Activated T-cell treated with anti-CD3 and anti-CD28 coated beads, Interleukin-2, amount 50 U/mL, for 72 hours (primary cell): ENCODE results near the gene ELAC1. TPM values are rescaled to one million over a fixed set of nuclear protein-coding genes. Genes with fewer than 3 reads are reported as not detected.
"Not testable (repeated sequence)": the region's sequence is repeated elsewhere in the genome, so short reads cannot be mapped to it uniquely, and the experiment has no call there.

Source experiments
- ATAC-seq, 2 donors: fragments of 150-1000 bp; cut with Tn5 transposase; replicated peaks in 1 of 2; 2 replicates each; pipeline ENCODE4 v1.10.0; 2021; ENCODE audit warnings: moderate library complexity in 2 of 2, mild to moderate bottlenecking in 1 of 2
- DNase-seq, 2 donors: peaks; one replicate each; pipeline ENCODE4 v3.0.0; 2021 to 2022; ENCODE audit warnings: mixed read lengths in 1 of 2
- H3K27ac Mint-ChIP-seq: one replicate; pipeline ENCODE4 v1.8.0; 2022; ENCODE audit warnings: mild to moderate bottlenecking, moderate library complexity, mixed read lengths
- H3K27me3 Mint-ChIP-seq: one replicate; pipeline ENCODE4 v1.8.0; 2022; ENCODE audit warnings: low read depth, mixed read lengths
- H3K36me3 Mint-ChIP-seq, 2 donors: one replicate each; pipeline ENCODE4 v1.8.0; 2022; ENCODE audit warnings: mixed read lengths in 2 of 2, mild to moderate bottlenecking in 1 of 2; ENCODE audit not compliant: insufficient read depth in 2 of 2
- H3K4me1 Mint-ChIP-seq: one replicate; pipeline ENCODE4 v1.8.0; 2022; ENCODE audit warnings: low read depth, mixed read lengths
- H3K4me3 Mint-ChIP-seq, 2 donors: one replicate each; pipeline ENCODE4 v1.8.0; 2022; ENCODE audit warnings: mild to moderate bottlenecking in 2 of 2, mixed read lengths in 2 of 2, moderate library complexity in 2 of 2
- H3K9me3 Mint-ChIP-seq, 2 donors: one replicate each; pipeline ENCODE4 v1.8.0; 2022; ENCODE audit warnings: mixed read lengths in 2 of 2
- total RNA-seq, 2 donors: library from RNA; stranded (reverse); gene quantifications; one replicate each; pipeline ENCODE4 v1.2.3, GENCODE V29; 2022

The ELAC1 gene
- total RNA-seq: 1 to 10 TPM; 8.8 to 9.4 TPM

DNA sequence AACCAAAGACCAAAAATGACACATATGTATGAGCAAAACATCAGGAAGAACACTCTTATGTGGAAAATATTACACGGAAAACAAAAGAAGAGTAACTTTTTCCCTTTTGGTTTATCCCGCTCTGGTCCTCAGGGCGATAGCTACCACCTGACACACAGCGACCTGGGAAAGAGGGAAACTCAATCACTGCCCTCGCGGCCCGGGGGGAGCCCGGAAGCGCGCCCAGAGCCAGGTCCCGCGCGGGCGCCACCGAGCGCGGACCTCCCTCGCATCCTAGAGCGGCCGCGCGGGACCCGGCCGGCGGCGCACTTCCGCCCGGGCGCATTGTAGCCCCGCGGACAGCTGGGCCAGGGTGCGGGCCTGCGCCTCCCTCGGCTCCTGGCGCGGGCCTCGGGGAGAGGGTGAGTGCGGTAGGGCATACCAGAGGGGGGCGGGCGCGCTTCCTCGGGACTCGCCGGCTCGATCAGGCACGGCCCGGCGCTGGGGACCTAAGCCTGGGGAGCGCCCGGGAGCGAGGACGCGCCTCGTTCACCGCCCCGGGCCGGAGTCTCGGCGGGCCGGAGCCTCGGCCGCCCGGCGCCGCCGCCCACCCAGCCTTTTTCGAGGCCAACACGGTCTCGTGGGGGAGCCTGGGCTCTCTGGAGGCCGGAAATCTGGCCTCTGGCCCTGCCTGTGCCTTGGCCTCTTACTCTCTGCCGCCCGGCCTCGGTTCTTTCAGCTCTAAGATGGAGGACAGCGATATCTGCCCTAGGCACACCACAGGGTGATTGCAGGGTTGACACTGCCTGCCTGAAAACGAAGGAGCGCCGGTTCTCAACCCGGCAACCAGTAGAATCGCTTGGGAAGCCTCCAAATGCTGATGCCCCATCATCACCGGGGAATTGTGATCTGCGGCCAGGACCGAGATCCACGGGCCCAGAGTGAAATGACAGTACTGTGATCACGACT, at the start of gene ELAC1:
Gene ELAC1, plus strand, starts transcription at position 327 of the 948 bp plus-strand sequence. CDS start 6,365 bp downstream, outside the sequence.
- H3K36me3 Mint-ChIP-seq: peaks cover 13 to 14% of the 10 kb centered on the region in 2 donors
- H3K9me3 Mint-ChIP-seq: peaks cover 3 to 9% of the 10 kb centered on the region in 2 donors
- H3K27me3 Mint-ChIP-seq: no peaks in the 10 kb centered on the region
- ATAC-seq: peak; percentile 94 to 97
- H3K27ac Mint-ChIP-seq: peak within 1 kb of the TSS; percentile 74
- H3K4me1 Mint-ChIP-seq: peaks cover 29% of the 10 kb centered on the region
- peak within 1 kb of the TSS; percentile 84 to 94 for H3K4me3 Mint-ChIP-seq
- DNase-seq: peak; percentile 70 to 84

- H3K4me3 Mint-ChIP-seq: no peak overlapping the region
- H3K36me3 Mint-ChIP-seq: peaks cover 12 to 37% of the 10 kb centered on the region in 2 donors
- no peak overlapping the region for H3K27ac Mint-ChIP-seq
- no peak for ATAC-seq
- peaks cover 5% of the 10 kb centered on the region for H3K4me1 Mint-ChIP-seq
- no peaks in the 10 kb centered on the region for H3K9me3 Mint-ChIP-seq
- H3K27me3 Mint-ChIP-seq: no peaks in the 10 kb centered on the region
- no peak for DNase-seq
Measured at GRCh38 chr18:50918153-50918552, 49.7 kb upstream of the ELAC1 start.

DNA sequence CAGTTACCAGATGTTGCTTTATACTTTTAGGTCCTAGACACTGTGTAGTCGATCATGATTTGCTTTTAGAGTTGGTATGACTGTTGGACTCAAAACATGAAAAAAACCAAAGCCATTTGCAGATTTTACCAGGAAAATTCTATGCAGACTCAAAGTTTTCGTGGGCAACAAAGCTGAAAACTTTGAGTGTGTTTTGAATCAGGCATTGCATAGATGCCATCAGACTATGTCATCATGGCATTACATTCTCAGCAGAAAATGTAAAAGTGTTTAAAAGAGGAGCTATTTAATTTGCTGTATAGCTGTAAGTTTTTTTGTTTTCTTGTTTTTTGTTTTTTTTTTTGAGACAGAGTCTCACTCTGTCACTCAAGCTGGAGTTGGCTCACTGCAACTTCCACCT, 43.5 kb upstream of the ELAC1 start:
- H3K9me3 Mint-ChIP-seq: peaks cover 0 to 3% of the 10 kb centered on the region in 2 donors
- H3K4me1 Mint-ChIP-seq: no peaks in the 10 kb centered on the region
- DNase-seq: no peak
- no peak overlapping the region for H3K4me3 Mint-ChIP-seq
- peaks cover 16 to 43% of the 10 kb centered on the region in 2 donors for H3K36me3 Mint-ChIP-seq
- no peak for ATAC-seq
- H3K27ac Mint-ChIP-seq: no peak overlapping the region
- no peaks in the 10 kb centered on the region for H3K27me3 Mint-ChIP-seq

- H3K9me3 Mint-ChIP-seq: peaks cover 0 to 3% of the 10 kb centered on the region in 2 donors
- DNase-seq (no peak), ATAC-seq (no peak)
- H3K27me3 Mint-ChIP-seq: no peaks in the 10 kb centered on the region
- peaks cover 13 to 33% of the 10 kb centered on the region in 2 donors for H3K36me3 Mint-ChIP-seq
- H3K27ac Mint-ChIP-seq: no peak overlapping the region
- H3K4me1 Mint-ChIP-seq: no peaks in the 10 kb centered on the region
- no peak overlapping the region for H3K4me3 Mint-ChIP-seq
Measured at GRCh38 chr18:50926521-50926920, 41.3 kb upstream of the ELAC1 start.

DNA sequence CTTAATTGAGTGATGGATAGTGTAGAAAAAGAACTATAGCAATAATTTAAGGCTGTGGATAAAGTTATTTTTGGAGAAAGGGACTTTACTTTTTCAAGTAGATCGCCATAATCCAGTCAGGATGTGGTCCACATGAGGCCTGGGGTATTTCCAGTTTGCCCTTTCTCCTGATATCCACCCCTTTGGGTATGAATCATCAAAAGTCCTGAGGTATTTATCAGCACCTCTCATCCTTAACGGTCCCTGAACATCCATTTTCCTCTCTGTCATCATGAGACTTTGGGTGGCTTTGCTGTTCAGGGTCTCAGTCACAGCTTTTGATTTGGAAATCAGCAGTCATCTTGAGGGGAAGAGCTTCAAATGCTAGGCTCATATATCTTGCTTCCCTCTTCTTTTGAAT, 39.3 kb upstream of the ELAC1 start:
- no peak for DNase-seq
- Mint-ChIP-seq H3K9me3 (peaks cover 0 to 3% of the 10 kb centered on the region in 2 donors), H3K27ac (no peak overlapping the region), H3K27me3 (no peaks in the 10 kb centered on the region), H3K4me3 (no peak overlapping the region), H3K4me1 (no peaks in the 10 kb centered on the region), H3K36me3 (peaks cover 11 to 30% of the 10 kb centered on the region in 2 donors)
- ATAC-seq: no peak

GRCh38 chr18:50933684-50934083, 34.2 kb upstream of the ELAC1 start:
- H3K36me3 Mint-ChIP-seq: peaks cover 0 to 12% of the 10 kb centered on the region in 2 donors
- H3K27ac Mint-ChIP-seq: no peak overlapping the region
- H3K27me3 Mint-ChIP-seq: no peaks in the 10 kb centered on the region
- DNase-seq (no peak), ATAC-seq (no peak)
- no peak overlapping the region for H3K4me3 Mint-ChIP-seq
- H3K9me3 Mint-ChIP-seq: no peaks in the 10 kb centered on the region
- H3K4me1 Mint-ChIP-seq: no peaks in the 10 kb centered on the region

GRCh38 chr18:50934545-50935211, 33.2 kb upstream of the ELAC1 start:
- Mint-ChIP-seq H3K9me3 (no peaks in the 10 kb centered on the region), H3K27ac (no peak overlapping the region), H3K36me3 (peaks cover 0 to 11% of the 10 kb centered on the region in 2 donors), H3K27me3 (no peaks in the 10 kb centered on the region), H3K4me1 (no peaks in the 10 kb centered on the region), H3K4me3 (no peak overlapping the region)
- DNase-seq: no peak
- ATAC-seq: no peak

- Mint-ChIP-seq H3K4me1 (no peaks in the 10 kb centered on the region), H3K36me3 (peaks cover 0 to 11% of the 10 kb centered on the region in 2 donors), H3K9me3 (no peaks in the 10 kb centered on the region), H3K27ac (no peak overlapping the region), H3K4me3 (no peak overlapping the region), H3K27me3 (no peaks in the 10 kb centered on the region)
- ATAC-seq (no peak), DNase-seq (no peak)
Measured at GRCh38 chr18:50935493-50936191, 32.2 kb upstream of the ELAC1 start.

DNA sequence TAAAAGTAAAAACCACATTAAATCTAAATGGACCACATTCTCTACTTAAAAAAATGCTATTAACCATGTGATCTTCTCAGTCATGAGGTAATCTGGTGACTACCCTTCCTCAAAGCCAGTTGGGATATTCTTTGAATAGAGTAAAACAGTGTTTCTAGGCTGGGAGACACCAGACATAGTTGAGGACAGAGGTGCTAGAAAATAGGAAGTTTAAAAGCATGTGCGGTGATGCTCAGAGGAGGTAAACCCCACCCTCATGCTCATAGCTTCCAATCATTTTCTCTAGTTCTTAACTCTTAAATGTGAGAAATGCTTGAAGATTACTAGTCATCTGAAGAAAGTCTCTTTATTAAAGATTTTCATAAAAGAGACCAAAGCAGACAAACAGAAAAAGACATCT, 30.7 kb upstream of the ELAC1 start:
- Mint-ChIP-seq H3K27ac (peak overlapping the region; percentile 70), H3K4me1 (no peaks in the 10 kb centered on the region), H3K36me3 (peaks cover 0 to 14% of the 10 kb centered on the region in 2 donors), H3K4me3 (no peak overlapping the region), H3K27me3 (no peaks in the 10 kb centered on the region), H3K9me3 (no peaks in the 10 kb centered on the region)
- ATAC-seq (no peak), DNase-seq (no peak)

DNA sequence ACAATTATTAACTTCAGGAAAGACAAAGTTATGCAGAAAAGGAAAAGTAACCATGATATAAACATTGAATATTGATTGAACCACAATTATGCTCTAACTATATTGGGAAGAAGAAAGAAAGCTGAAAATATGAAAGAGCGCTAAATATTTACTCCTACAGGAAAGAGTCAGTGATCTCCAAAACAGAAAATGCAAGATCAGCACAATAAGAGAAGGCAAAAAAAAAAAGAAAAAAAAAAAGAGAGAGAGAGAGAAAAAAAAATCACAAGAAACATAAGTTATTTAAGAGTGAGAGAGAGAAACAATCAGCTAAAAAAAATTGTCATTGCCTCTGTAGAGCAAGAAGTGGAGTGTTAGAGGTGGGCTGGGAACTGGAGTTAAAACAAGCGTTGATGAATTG, 28.9 kb upstream of the ELAC1 start:
- no peak for DNase-seq
- Mint-ChIP-seq H3K4me3 (no peak overlapping the region), H3K9me3 (no peaks in the 10 kb centered on the region), H3K4me1 (no peaks in the 10 kb centered on the region), H3K27me3 (no peaks in the 10 kb centered on the region), H3K27ac (peak overlapping the region; percentile 85), H3K36me3 (peaks cover 0 to 17% of the 10 kb centered on the region in 2 donors)
- no peak for ATAC-seq

DNA sequence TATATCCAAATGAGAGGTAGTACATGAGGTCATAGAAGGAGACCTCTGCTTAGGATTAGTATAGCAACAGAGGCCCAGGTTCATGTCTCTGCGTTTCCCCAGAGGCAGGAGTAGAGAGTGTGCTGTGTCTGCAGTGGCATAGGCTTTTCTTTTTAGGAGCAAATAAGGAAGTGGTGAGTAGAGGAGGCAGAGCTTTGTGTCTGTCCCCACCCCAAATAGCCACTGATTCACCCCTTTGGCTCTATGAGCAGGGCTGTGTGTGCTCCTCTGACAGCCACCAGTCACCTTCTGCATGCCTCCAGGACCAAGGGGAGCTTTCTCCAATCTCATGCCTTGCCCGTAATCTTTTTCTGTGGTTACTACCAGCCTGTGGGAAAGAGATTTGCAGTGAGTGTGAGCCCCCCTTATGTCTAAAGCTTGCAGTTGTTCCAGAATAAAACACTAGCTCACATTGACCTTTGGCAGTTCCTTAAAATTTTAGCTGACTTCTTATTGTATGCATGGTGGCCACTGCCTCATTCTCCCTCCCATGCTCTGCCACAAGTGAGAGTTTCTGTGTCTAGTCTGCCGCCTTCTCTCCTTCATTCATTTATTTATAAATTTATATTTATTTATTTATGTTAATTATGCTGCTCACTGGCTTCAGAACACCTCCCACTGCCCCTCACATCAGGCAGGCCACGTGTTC, 23.5 kb upstream of the ELAC1 start:
- Mint-ChIP-seq H3K27ac (no peak overlapping the region), H3K27me3 (no peaks in the 10 kb centered on the region), H3K4me1 (peaks cover 6% of the 10 kb centered on the region), H3K9me3 (no peaks in the 10 kb centered on the region), H3K4me3 (no peak overlapping the region), H3K36me3 (peaks cover 5 to 17% of the 10 kb centered on the region in 2 donors)
- DNase-seq (no peak), ATAC-seq (no peak)

DNA sequence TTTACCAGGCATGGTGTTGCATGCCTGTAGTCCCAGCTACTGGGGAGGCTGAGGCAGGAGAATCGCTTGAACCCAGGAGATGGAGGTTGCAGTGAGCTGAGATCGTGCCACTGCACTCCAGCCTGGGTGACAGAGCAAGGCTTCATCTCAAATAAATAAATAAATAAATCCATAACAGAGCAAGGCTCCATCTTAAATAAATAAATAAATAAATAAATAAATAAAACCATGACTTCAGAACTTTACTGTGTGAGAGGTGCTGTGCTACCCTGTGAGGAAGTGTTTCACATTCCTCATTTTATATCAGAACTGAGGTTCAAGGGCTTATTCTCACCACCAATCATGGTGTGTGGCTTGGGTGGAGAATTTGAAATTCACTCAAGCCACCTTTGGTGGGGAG, 21.9 kb upstream of the ELAC1 start:
- peaks cover 5 to 18% of the 10 kb centered on the region in 2 donors for H3K36me3 Mint-ChIP-seq
- not testable (repeated sequence) for H3K9me3 Mint-ChIP-seq, H3K4me3 Mint-ChIP-seq, H3K27ac Mint-ChIP-seq, DNase-seq, H3K4me1 Mint-ChIP-seq, H3K27me3 Mint-ChIP-seq, ATAC-seq
